COLO668 (cell line): ENCODE data around the gene UBN1.

Source experiments
- DNase-seq: peaks from one replicate; lab custom pipeline; 2025; ENCODE audit not compliant: unreplicated experiment; lab: John Stamatoyannopoulos, UW

UBN1 gene

GRCh38 chr16:4859190-4859899 is 12.1 kb downstream of the UBN1 start:
- DNase-seq, result no peak

- no peak for DNase-seq
Measured at GRCh38 chr16:4859900-4860255, 12.6 kb downstream of the UBN1 start.

DNA sequence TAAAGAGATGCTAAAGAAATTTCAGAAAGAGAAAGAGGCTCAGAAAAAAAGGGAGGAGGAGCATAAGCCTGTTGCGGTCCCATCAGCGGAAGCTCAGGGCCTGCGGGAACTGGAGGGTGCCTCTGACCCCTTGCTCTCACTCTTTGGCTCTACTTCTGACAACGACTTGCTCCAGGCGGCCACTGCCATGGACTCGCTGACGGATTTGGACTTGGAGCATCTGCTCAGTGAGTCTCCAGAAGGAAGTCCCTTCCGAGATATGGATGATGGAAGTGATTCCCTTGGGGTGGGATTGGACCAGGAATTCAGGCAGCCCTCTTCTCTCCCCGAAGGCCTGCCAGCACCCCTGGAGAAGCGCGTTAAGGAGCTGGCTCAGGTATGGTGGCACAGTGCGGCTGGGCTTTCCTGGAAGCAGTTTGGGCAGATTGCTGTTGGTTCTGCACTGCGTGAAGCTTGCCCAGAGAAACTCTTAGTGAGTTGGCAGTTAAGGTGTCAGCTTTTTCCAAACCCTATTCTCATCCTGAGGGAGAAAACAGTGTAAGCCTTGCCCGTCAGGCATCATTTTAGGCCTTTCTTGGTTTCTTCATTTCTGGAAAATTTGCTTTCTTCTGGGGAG is 13.6 kb downstream of the UBN1 start:
- no peak for DNase-seq

DNA sequence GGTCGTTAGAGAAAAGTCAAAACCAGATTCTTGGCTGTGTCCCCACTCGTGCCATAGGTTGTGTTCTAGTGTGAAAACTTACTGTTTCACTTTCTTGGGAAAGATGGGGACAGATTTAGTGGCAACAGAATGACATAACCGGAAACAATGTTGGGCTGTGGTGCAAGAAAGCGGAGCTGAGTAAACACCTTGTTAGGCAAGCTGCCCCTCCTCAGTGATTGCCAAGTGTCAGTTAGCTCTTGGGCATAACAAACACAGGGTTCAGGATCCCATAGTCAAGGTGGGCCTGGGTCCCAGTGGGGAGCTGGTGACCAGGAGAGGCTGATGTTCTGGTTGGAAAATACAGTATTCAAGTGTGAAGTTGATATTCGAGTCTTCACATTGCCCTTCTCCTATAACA is 15.4 kb downstream of the UBN1 start:
- DNase-seq, result no peak

- no peak for DNase-seq
Measured at GRCh38 chr16:4864728-4865127, 17.4 kb downstream of the UBN1 start.

- DNase-seq, result no peak
Measured at GRCh38 chr16:4865231-4865860, 18.1 kb downstream of the UBN1 start.

GRCh38 chr16:4866586-4866985 is 19.3 kb downstream of the UBN1 start:
- no peak for DNase-seq

DNA sequence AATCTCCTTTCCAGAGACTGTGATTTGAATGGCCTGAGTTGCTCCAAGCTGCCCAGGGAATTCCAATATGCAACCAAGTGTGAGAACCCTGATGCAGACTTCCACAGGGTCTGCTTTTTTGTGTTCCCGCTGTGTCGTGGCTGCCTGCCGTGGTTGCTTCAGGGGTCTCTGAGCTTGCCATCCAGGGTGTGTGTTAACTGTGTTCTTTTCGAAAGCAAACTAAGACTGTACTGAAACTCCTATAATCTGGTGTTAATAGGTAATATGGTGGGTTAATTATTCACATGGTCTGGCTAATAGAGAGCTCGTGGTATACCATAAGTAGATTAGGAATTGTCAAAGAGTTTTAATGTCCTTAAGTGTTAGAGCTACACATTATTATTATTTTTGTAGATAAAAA is 20.7 kb downstream of the UBN1 start:
- no peak for DNase-seq

GRCh38 chr16:4868535-4868934 is 21.3 kb downstream of the UBN1 start:
- DNase-seq, result no peak

DNA sequence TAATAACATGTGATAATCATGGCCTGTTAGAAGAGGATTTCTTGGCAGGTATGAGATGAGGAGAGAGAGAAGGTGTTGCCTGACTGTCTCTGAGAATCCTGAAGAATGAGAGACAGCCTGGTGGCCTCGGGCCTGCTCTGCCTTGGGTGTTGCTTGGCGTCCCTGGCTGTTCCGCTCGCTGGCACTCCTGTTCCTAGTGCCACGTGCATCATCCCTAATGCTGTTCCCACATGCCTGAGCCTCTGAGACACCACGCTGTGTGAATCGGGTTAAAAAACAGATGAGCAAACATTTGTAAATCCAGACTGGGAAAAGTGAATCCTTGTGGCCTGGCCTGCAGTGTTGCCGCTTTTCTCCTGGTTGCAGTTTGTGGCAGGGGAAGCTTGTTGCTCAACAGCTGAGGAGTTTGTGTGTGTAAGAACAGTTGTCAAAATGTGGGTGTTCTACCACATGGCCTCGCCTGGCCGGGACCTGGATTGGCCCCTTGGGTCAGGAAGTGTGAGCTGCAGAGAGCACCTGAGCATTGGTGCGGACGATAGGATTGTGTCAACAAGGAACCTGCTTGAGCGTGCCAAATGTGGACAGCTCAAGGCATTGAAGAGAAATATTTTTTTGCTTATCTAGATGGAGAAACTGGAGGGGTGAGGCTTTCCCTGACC is 22.0 kb downstream of the UBN1 start:
- no peak for DNase-seq

- DNase-seq, result no peak
Measured at GRCh38 chr16:4870138-4870671, 22.9 kb downstream of the UBN1 start.

DNA sequence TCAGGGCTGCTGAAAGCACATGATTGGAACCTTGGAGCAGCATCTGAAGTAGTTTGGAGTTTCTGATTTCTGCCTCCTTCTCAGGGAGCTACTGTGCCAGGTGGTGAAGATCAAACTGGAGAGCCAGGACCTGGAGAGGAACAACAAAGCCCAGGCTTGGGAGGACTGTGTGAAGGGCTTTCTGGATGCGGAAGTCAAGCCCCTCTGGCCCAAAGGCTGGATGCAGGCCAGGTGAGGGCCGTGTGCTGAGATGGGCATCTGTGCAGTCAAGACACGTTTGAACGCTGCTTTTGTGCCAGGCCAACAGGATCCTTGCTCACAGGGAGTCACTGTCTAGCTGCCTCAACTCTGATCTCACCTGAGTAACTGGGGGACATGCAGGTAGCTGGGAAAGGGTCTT is 23.8 kb downstream of the UBN1 start:
- DNase-seq, result no peak

- DNase-seq, result no peak
Measured at GRCh38 chr16:4873091-4873490, 25.8 kb downstream of the UBN1 start.

DNA sequence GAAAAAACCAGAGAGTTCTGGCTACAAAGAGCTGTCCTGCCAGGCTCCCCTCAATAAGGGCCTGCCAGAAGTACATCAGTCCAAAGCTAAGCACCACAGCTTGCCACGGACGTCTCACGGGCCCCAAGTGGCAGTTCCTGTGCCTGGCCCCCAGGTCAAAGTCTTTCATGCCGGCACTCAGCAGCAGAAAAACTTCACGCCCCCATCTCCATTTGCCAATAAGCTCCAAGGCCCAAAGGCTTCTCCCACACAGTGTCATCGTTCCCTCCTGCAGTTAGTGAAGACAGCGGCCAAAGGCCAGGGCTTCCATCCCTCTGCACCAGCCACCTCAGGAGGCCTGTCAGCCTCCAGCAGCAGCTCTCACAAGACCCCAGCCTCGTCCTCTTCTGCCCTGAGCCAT is 27.4 kb downstream of the UBN1 start:
- no peak for DNase-seq

- no peak for DNase-seq
Measured at GRCh38 chr16:4876646-4877379, 29.5 kb downstream of the UBN1 start.

DNA sequence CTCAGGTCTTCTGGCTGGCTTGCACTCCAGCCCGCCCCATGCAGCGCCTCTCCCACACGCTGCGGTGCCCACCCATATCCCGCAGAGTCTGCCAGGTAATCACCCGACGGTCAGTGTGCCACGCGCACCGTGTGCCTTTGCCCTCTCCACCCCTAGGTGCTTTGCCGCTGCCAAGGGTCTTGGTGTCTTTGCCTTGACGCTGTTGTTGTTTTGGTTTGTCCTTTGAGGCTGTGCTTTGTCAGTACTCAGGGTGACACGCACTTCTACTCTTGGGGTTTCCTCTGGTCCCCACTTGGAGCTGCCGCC is 30.1 kb downstream of the UBN1 start:
- DNase-seq, result no peak

- no peak for DNase-seq
Measured at GRCh38 chr16:4879049-4879448, 31.8 kb downstream of the UBN1 start.

DNA sequence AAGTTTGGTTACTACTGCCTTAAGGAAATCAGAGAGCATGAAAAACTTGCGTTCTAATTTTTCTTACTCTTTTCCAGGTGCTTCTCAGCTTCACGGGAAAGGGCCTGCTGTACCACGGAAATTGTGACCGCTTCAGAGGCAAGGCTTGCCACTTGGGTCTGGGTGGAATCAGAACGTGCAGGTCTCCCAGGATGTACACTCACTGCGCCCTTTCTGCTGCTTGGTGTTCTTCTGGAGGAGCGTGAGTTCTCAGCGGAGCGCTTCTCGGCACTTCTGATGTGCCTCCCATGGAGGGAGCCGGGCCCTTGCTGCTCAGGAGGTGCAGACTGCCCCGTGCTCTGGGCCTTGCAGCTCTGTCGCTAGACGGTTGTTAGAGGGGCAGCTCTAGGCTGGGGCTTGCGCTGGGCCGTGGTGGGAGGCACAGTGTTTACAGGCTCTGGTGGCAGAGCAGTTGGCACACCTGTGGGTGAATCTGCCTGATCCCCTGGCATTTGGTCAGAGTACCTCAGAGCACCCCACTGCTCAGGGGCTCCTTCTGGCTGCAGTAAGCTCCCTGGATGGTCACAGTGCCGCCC is 32.8 kb downstream of the UBN1 start:
- no peak for DNase-seq

DNA sequence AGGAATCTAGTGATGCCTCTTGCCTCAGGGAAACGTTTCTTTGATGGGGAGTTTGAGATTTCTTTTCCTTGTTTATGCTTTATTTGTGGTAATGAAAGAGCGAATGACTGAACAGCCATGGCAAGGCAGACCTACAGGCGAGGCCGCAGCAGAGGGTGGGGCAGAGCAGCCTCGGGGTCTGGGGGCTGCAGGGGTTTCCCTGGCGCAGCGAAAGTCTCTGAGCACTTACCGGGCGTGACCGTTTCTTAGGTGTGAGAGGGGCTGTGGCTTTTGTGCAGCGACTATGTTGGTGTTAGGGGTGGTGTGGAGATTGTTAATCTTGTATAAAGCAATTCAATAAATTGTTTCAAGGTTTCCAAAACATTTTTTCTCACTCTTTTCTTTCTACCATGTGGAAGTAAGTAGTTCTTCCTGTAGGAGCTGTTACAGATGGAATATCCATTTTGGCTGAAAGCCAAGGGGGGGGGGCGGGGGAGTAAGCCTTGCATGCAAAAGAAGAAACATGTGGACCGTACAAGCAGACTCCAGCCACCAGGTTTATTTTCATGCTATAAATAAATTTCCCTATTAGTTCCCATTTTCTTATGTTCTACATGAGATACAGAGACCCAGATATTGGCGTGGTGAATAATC is 34.8 kb downstream of the UBN1 start:
- DNase-seq, result peak; percentile 7

DNA sequence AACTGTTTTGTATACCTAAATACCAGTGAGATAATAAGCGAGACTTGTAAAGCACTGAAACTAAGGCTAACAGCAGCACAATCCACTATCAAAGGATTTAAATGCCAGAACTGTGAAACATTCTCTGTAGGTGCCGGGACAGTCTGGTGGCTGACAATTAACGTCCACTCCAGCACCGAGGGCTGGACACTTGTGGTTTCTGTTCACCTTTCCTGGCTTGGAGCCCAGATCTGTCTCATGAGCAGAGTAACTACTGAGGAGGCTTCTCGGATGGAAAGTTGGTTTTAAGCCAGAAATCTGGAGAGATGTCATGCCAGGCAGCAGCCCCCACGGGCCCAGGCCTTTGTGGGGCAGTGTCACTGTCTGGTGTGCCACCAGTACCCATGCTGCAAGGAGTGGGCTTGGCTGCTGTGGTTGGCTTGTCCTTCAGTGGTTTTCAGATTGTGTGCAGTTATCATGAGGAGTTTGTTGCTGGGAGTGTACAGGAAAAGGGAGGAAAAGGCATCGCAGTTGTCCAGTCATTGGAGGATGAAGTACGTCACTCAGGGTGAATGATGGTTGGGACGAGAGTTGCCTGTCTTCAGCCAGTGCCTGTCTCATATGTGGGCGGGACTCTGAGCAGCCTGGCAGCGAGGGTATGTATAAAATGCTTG is 35.5 kb downstream of the UBN1 start:
- DNase-seq, result peak; percentile 12
